K562 (cell line): ENCODE results near the gene PTK7. TPM values are rescaled to one million over a fixed set of nuclear protein-coding genes. Genes with fewer than 3 reads are reported as not detected.

Experiments
- ATF4 ChIP-seq: fragments of 450-650 bp; formaldehyde crosslinking; IDR thresholded peaks from 2 replicates; pipeline ENCODE4 v1.4.0; 2022; ENCODE audit warnings: mild to moderate bottlenecking, moderate library complexity
- FOXK1 ChIP-seq: sonication (generic); formaldehyde crosslinking; IDR thresholded peaks from 2 replicates; pipeline ENCODE4 v1.8.0; 2022; ENCODE audit warnings: missing genetic modification reagents, mild to moderate bottlenecking, borderline replicate concordance
- GTF2E2 ChIP-seq: fragments of 200-800 bp; sonication (Bioruptor generic); IDR thresholded peaks from 2 replicates; pipeline ENCODE4 v1.6.1; 2016; ENCODE audit warnings: missing genetic modification characterization, missing compliant biosample characterization
- HMG20A ChIP-seq: fragments of 450-650 bp; formaldehyde crosslinking; conservative IDR thresholded peaks from 2 replicates; pipeline ENCODE4 v1.4.0; 2020; ENCODE audit warnings: mild to moderate bottlenecking, mixed read lengths
- HNRNPLL ChIP-seq: fragments of 200-400 bp; formaldehyde crosslinking; IDR thresholded peaks from 2 replicates; pipeline ENCODE4 v1.6.1; 2017; ENCODE audit warnings: low read length, low read depth, mild to moderate bottlenecking; ENCODE audit not compliant: poor library complexity, severe bottlenecking
- KHSRP ChIP-seq: fragments of 450-650 bp; IDR thresholded peaks from 2 replicates; pipeline ENCODE4 v1.6.1; 2017
- L3MBTL2 ChIP-seq: fragments of 450-650 bp; IDR thresholded peaks from 2 replicates; pipeline ENCODE4 v1.6.1; 2016; ENCODE audit warnings: mild to moderate bottlenecking, moderate library complexity
- NBN ChIP-seq: fragments of 450-650 bp; IDR thresholded peaks from 2 replicates; pipeline ENCODE4 v1.6.1; 2016; ENCODE audit warnings: low read depth, mild to moderate bottlenecking
- NR1H2 ChIP-seq: sonication (generic); formaldehyde crosslinking; IDR thresholded peaks from 2 replicates; pipeline ENCODE4 v1.4.0; 2020; ENCODE audit warnings: mild to moderate bottlenecking, missing genetic modification reagents
- OTX1 ChIP-seq: fragments of 450-650 bp; formaldehyde crosslinking; IDR thresholded peaks from 2 replicates; pipeline ENCODE4 v1.4.0; 2022; ENCODE audit warnings: mild to moderate bottlenecking
- PHTF2 ChIP-seq: fragments of 250-450 bp; sonication (Bioruptor Pico); IDR thresholded peaks from 2 replicates; pipeline ENCODE4 v1.5.0; 2021; ENCODE audit warnings: mild to moderate bottlenecking
- TAF15 ChIP-seq: fragments of 200-400 bp; formaldehyde crosslinking; IDR thresholded peaks from 2 replicates; pipeline ENCODE4 v1.6.1; 2017; ENCODE audit warnings: mild to moderate bottlenecking, low read depth, low read length, moderate library complexity
- TFE3 ChIP-seq: fragments of 450-650 bp; formaldehyde crosslinking; IDR thresholded peaks from 2 replicates; pipeline ENCODE4 v1.4.0; 2020; ENCODE audit warnings: mild to moderate bottlenecking, mixed read lengths
- THAP12 ChIP-seq: fragments of 250-450 bp; sonication (Bioruptor Pico); IDR thresholded peaks from 2 replicates; pipeline ENCODE4 v1.9.0; 2021; ENCODE audit warnings: mild to moderate bottlenecking, inconsistent platforms
- TSC22D4 ChIP-seq: fragments of 450-650 bp; IDR thresholded peaks from 2 replicates; pipeline ENCODE4 v1.6.1; 2016; ENCODE audit warnings: missing genetic modification characterization, missing biosample characterization, control low read depth
- VEZF1 ChIP-seq: fragments of 200-800 bp; sonication (Bioruptor generic); IDR thresholded peaks from 2 replicates; pipeline ENCODE4 v1.6.1; 2017; ENCODE audit warnings: missing genetic modification characterization, missing compliant biosample characterization
- ZNF316 ChIP-seq: fragments of 450-650 bp; IDR thresholded peaks from 2 replicates; pipeline ENCODE4 v1.6.1; 2016
- ZNF75A ChIP-seq: fragments of 450-650 bp; formaldehyde crosslinking; IDR thresholded peaks from 2 replicates; pipeline ENCODE4 v1.4.0; 2020; ENCODE audit warnings: mild to moderate bottlenecking
- polyA plus RNA-seq, 8 experiments: library from polyadenylated mRNA; depleted of rRNA in 4 of 8; stranded (reverse) in 5 of 8; unstranded in 3 of 8; fragments of >200 nt; fragmentation: Nextera tagmentation in 2 of 8; fragmentation: Illumina TruSeq in 1 of 8; extraction: Ambion mirVana in 2 of 8; extraction: Trizol in 1 of 8; gene quantifications; 2 replicates each; pipeline versions ENCODE4 v1.2.1 to v1.2.3, GENCODE V29; 2011 to 2014; ENCODE audit warnings: inconsistent platforms in 1 of 8, missing spikeins in 1 of 8
- total RNA-seq, 7 experiments: library from RNA; depleted of rRNA in 6 of 7; stranded (reverse); fragments of >200 nt in 6 of 7; fragmentation: Illumina TruSeq in 2 of 7; extraction: Trizol in 2 of 7; gene quantifications; 2 replicates each; pipeline versions ENCODE4 v1.2.1 to v1.2.3, GENCODE V29; 2011 to 2021; ENCODE audit warnings: low replicate concordance in 1 of 7
- TF ChIP-seq, protein P1 (sequence below), 2 experiments: fragments of 450-650 bp in 1 of 2; sonication (generic) in 1 of 2; formaldehyde crosslinking in 1 of 2; IDR thresholded peaks in 1 of 2; conservative IDR thresholded peaks in 1 of 2; 2 replicates each; pipeline versions ENCODE4 v1.6.1 to v1.8.1; 2016 to 2023; ENCODE audit warnings: mild to moderate bottlenecking in 2 of 2, moderate library complexity in 2 of 2, inconsistent platforms in 1 of 2, missing genetic modification reagents in 1 of 2

The PTK7 gene
- total and polyA plus RNA-seq, 9 of the 15 experiments (the other 6 are each of a cell fraction or from before 2014, with no cell fraction given): 0.20 to 6.8 (median 4.2) TPM

- TF ChIP-seq, protein P1, sequence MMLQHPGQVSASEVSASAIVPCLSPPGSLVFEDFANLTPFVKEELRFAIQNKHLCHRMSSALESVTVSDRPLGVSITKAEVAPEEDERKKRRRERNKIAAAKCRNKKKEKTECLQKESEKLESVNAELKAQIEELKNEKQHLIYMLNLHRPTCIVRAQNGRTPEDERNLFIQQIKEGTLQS (IDR thresholded peaks at IDR 0.05): no peak
- TF ChIP-seq, protein P1 (CRISPR knock-in tag; conservative IDR thresholded peaks at IDR 0.05): no peak
- peak; percentile 96 for TF ChIP-seq THAP12 (CRISPR knock-in tag)
- TF ChIP-seq ZNF316: 0 out of 2 replicates have a peak, but pooled peaks have one; percentile 29
- peak; percentile 87 for TF ChIP-seq PHTF2
- TF ChIP-seq GTF2E2 (tag): peak; percentile 92
- TF ChIP-seq VEZF1 (CRISPR knock-in tag): peak; percentile 90
- peak; percentile 91; the same call in 1 of the 2 replicates for TF ChIP-seq NBN
- peak; percentile 76; the same call in 1 of the 2 replicates for TF ChIP-seq NR1H2 (CRISPR knock-in tag)
- no peak for TF ChIP-seq TSC22D4 (tag)
- peak; percentile 27 for TF ChIP-seq HNRNPLL
- TF ChIP-seq TAF15: no peak
- peak; percentile 80 for TF ChIP-seq ZNF75A (CRISPR knock-in tag)
- peak; percentile 57 for TF ChIP-seq TFE3 (CRISPR knock-in tag)
- TF ChIP-seq L3MBTL2: peak; percentile 47
- TF ChIP-seq ATF4 (CRISPR knock-in tag): peak; percentile 83
- TF ChIP-seq KHSRP: peak; percentile 51; the same call in 1 of the 2 replicates
- peak; percentile 88 for TF ChIP-seq OTX1
- TF ChIP-seq FOXK1 (CRISPR knock-in tag): peak; percentile 68; the same call in 1 of the 2 replicates
- no peak for TF ChIP-seq HMG20A
Observed at GRCh38 chr6:43053545-43054205, 22.4 kb upstream of the PTK7 start, which contains the start of gene CUL7 (continued).
